ENCODE measurements around the gene RPL36AL.

Gene RPL36AL

DNA sequence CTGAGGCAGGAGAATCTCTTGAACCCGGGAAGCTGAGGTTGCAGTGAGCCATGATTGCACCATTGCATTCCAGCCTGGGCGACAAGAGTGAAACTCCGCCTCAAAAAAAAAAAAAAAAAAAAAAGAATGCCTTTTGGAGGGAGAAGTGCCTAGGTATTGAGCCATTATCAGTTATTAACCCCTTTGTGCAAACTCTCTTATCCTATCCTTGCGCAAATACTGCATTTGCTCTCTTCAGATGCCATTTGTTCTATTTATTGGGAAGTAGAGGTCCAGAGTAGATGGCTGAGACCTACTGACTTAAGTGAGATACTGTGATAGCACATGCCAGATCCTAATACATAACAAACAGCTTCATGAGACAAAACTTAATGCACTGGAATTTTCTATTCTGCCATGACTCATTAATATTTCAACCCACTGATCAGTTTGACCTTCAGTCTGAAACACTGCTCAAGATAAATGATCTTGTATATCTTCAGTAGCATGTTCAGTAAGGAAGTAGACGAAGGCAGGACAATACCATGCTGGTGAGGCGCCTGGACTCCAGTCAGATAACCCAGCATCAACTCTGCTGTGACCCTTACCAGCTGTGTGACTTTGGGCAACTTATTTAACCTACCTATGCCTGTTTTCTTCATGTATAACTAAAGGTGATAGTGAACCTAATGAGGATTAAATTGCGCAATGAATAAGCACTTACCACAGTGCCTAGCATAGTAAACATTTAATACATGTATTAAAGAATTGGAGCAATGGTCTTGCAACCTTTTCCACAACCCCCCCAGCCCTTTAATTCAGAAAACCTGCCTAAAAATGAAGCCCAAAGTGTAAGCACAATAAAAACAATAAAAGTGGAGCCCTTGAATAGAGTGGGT is 20.4 kb upstream of the RPL36AL start:
- TF ChIP-seq, protein P1, sequence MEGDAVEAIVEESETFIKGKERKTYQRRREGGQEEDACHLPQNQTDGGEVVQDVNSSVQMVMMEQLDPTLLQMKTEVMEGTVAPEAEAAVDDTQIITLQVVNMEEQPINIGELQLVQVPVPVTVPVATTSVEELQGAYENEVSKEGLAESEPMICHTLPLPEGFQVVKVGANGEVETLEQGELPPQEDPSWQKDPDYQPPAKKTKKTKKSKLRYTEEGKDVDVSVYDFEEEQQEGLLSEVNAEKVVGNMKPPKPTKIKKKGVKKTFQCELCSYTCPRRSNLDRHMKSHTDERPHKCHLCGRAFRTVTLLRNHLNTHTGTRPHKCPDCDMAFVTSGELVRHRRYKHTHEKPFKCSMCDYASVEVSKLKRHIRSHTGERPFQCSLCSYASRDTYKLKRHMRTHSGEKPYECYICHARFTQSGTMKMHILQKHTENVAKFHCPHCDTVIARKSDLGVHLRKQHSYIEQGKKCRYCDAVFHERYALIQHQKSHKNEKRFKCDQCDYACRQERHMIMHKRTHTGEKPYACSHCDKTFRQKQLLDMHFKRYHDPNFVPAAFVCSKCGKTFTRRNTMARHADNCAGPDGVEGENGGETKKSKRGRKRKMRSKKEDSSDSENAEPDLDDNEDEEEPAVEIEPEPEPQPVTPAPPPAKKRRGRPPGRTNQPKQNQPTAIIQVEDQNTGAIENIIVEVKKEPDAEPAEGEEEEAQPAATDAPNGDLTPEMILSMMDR (IDR thresholded peaks at IDR 0.05), result no peak

DNA sequence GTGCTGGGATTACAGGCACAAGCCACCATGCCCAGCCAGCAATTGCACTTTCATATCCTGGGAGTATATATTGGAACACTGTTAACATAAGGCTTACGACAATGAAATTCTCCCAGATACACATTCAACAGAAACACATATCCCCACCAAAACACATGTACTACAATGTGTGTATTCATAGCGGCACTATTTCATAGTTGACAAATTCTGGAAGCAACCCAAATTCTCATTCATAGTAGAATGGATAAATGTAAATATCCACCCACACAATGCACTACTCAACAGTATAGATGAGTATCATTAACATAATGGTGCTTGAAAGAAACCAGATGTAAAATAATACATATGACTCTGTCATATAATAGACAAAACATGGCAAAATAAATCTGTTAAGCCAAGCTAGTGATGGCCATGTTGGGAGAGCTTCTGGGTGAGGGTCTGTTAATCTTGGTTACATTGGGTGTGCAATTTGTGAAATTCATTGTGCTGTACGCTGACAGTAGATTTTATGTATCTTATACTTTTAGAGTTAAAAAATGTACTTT is 17.2 kb upstream of the RPL36AL start:
- TF ChIP-seq, protein P1 (IDR thresholded peaks at IDR 0.05), result no peak

DNA sequence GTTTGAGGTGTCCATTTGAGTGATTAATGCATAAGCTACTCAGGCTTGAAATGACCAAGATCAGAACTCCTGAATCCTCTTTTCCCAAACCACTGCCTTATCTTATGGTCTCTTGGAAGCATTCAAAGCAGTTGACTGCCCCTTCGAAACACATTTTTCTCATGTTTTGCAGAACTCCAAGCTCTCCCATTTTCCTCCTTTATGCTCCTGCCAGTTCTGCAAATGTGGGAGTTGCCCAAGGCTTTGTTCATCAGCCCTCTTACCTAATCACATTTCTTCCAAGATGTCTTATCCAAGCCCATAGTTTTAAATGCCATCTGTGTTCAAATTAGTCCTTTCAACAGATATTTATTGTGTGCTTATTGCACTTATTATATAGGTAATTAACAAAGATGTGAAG is 16.4 kb upstream of the RPL36AL start:
- TF ChIP-seq, protein P1 (IDR thresholded peaks at IDR 0.05), result no peak

DNA sequence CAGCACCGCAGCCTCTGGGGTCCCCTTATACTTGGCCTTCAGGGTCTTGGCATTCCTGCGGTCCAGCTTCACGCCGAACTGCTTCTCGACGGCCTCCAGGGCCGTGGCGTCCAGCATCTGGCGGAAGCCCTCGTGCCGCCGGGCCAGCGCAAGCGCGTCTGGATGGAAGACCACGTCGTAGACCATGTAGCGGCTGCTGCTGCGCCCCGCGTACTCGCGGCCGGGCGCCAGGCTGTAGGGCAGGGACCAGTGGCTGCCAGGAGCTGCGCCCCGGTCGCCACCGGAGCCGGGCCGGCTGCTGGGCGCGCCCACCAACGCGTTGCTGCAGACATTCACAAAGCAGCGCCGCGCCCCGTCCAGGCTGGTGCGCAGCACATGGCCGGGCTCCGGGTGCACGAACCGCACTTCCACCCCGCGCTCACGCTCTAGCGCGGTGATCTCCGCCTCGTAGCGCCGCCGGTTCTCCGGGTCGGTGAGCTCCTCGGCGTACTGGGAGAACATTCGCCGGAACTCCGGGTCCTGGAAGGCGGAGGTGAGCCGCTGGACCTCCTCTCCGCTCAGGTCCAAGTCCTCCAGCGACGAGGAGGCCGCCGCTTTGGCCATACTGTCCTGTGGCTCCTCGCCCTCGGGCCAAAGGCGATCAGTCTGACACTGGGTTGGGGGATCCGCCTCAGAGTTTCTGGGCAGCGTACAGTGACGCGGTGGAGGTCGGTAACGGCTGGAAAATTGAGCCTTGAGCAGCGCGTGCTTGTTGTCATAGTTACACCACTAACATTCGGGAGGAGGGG is 14.3 kb upstream of the RPL36AL start, which contains the start of gene DNAAF2:
TSS of gene DNAAF2 (minus strand) at position 698 of the 788 bp plus-strand sequence. CDS start at position 603, 95 bp downstream.
- TF ChIP-seq, protein P1 (IDR thresholded peaks at IDR 0.05), result no peak

DNA sequence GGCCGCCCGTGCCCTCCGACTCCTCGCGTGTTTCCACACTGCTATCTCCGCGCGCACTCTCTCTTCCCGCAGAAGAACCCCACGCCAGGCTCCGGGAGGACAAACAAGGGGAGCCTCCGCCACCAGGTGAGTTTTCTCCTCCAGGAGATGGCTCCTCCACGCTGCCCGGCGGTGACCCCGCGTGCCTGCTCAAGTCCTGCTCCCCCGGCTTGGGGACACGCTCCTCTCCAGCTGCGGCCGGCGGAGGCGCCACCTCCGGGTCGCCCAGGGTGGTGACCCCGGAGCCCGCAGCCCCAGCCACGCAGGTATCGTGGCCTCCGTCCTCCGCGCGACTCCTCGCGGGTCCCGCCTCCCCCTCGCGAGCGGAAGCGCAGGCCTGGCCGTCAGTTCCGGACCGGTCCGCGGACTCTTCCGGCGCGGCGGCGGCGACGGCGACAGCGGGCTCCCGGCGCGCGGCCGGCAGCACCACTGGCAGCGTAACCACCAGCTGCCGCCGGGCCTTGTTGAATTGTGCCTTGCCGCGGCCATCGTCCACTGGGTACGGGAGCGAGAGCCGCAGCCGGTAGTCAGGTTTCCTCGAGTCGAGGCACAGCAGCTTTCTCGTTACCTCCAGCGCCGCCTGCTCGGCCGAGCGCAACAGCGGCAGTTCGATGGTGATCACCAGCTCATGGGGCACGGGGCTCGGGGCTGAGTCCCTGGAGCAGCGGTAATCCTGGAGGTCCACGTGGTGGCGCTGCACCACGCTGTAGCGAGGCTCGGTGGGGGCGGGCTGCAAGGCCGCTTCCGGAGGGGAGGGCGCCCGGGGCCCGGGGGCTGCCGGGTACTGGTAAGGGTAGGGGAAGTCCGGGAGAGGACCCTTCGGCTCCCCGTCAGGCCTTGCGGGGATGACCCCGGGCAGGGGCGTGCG is 13.5 kb upstream of the RPL36AL start:
- TF ChIP-seq, protein P1 (IDR thresholded peaks at IDR 0.05), result peak; percentile 91

DNA sequence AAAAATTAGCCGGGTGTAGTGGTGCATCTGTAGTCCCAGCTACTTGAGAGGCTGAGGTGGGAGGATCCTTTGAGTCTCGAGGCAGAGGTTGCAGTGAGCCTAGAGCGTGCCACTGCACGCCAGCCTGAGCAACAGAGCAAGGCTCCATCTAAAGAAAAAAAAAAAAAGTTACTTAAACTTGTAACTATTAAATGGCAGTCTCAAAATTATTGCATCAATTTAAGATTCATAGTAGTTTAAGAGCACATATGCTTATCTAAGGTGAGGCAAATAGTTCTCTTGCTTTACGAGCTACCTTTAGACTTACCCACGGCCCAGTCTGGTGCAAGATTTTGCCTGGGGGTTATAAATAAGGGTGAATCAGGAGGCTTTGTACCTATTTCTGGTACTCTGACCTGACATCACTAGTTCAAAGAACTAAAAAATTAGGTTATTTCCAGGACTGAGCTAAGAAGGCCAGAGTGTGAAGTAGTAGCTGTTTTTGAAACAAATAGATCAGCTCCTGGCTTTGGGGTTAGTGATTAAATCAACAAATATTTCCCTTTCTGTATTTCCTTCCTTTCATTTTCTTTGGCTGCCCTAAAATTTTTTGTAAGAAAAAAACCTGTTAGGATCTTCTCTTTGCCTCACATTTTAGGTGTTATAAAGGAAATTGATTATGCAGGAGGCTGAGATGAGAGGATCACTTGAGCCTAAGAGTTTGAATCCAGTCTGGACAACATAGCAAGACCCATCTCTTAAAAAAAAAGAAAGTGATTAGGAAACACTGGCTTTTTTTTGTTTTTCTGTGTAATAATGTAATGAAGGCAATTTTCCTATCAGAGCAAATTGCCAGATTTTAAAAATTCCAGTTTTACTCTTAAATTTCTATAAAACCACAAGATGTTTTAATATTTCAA is 3.8 kb upstream of the RPL36AL start:
- TF ChIP-seq, protein P1 (IDR thresholded peaks at IDR 0.05), result no peak

All from LNCAP (cell line).